Suprapubic skin (tissue), 3 donors: Measurements from ENCODE around the gene IL17RC.

Experiments
- EP300 ChIP-seq: sonication (generic); formaldehyde crosslinking; IDR thresholded peaks from one replicate; pipeline ENCODE4 v1.6.1; 2017; ENCODE audit warnings: antibody characterized with exemption
- POLR2A ChIP-seq, 2 donors: fragments of 450-650 bp; IDR thresholded peaks; one replicate each; pipeline ENCODE4 v1.6.1; 2017; ENCODE audit warnings: antibody characterized with exemption in 2 of 2, mild to moderate bottlenecking in 2 of 2, moderate library complexity in 2 of 2
- TF ChIP-seq, protein P1 (sequence below), 2 donors: fragments of 200-600 bp in 1 of 2; fragments of 450-650 bp in 1 of 2; sonication (generic) in 1 of 2; IDR thresholded peaks; one replicate each; pipeline ENCODE4 v1.5.1; 2016 to 2019; ENCODE audit warnings: antibody characterized with exemption in 2 of 2, mild to moderate bottlenecking in 1 of 2, moderate library complexity in 1 of 2

DNA sequence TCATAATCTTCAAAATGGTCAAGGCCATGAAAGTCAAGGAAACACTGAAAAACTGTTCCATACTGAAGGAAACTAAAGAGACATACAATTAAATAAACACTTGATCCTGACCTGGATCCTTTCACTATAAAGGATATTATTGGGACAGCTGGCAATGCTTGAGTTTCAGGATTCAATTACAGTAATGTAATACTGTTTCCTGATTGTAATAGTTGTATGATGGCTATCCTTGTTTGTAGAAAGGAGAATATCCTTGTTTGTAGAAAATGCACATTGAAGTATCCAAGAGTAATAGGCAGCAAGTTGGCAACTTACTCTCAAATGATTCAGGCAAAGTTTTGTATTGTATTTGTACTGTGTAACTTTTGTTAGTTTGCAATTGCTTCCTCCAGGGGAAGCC lies 41.5 kb upstream of the IL17RC start:
- TF ChIP-seq, protein P1, sequence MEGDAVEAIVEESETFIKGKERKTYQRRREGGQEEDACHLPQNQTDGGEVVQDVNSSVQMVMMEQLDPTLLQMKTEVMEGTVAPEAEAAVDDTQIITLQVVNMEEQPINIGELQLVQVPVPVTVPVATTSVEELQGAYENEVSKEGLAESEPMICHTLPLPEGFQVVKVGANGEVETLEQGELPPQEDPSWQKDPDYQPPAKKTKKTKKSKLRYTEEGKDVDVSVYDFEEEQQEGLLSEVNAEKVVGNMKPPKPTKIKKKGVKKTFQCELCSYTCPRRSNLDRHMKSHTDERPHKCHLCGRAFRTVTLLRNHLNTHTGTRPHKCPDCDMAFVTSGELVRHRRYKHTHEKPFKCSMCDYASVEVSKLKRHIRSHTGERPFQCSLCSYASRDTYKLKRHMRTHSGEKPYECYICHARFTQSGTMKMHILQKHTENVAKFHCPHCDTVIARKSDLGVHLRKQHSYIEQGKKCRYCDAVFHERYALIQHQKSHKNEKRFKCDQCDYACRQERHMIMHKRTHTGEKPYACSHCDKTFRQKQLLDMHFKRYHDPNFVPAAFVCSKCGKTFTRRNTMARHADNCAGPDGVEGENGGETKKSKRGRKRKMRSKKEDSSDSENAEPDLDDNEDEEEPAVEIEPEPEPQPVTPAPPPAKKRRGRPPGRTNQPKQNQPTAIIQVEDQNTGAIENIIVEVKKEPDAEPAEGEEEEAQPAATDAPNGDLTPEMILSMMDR (IDR thresholded peaks at IDR 0.05): no peak
- no peak for TF ChIP-seq EP300
- TF ChIP-seq POLR2A (IDR thresholded peaks at IDR 0.05): no peak
